GM21825 (cell line): ENCODE results near the gene CMPK2.

Experiments used
- ATAC-seq: cut with Tn5 transposase; IDR thresholded peaks from one replicate; pipeline ENCODE4 v1.9.1; 2021; ENCODE audit warnings: mild to moderate bottlenecking, moderate library complexity; ENCODE audit not compliant: unreplicated experiment

The CMPK2 gene

GRCh38 chr2:6814312-6814711, 51.4 kb downstream of the CMPK2 start:
- ATAC-seq = no peak

- no peak for ATAC-seq
Measured at GRCh38 chr2:6813573-6813972, 52.1 kb downstream of the CMPK2 start.

- ATAC-seq = no peak
Measured at GRCh38 chr2:6812857-6813530, 52.7 kb downstream of the CMPK2 start.

- no peak for ATAC-seq
Measured at GRCh38 chr2:6810961-6811360, 54.7 kb downstream of the CMPK2 start.

- ATAC-seq = no peak
Measured at GRCh38 chr2:6808426-6808825, 57.3 kb downstream of the CMPK2 start.

GRCh38 chr2:6806604-6807003, 59.1 kb downstream of the CMPK2 start:
- no peak for ATAC-seq

- no peak for ATAC-seq
Measured at GRCh38 chr2:6800553-6800952, 65.2 kb downstream of the CMPK2 start.
